ENCODE data around the gene SACS.

The SACS gene

GRCh38 chr13:23433171-23434153 lies at the start of gene SACS:
Gene SACS, minus strand, starts transcription at chr13:23433702. Its CDS starts 22,463 bp downstream, at chr13:23411239.
- peak; percentile 77 for DNase-seq

DNA sequence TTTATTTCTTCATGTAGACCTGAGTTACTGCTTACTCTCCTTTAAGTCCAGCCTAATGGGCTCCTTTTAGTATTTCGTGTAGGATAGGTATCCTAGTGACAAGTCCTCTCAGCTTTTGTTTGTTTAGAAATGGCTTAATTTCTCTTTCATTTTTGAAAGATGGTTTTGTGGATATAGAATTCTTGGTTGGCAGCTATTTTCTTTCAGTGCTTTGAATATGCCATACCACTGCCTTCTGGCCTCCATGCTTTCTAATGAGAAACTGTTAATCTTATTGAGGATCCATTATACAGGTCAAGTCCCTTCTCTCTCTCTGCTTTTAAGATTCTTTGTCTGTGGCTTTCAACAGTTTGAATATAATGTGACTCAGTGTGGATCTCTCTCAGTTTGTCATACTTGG lies 46.8 kb upstream of the SACS start:
- DNase-seq = no peak

GRCh38 chr13:23477101-23477500 lies 43.6 kb upstream of the SACS start:
- no peak for DNase-seq

DNA sequence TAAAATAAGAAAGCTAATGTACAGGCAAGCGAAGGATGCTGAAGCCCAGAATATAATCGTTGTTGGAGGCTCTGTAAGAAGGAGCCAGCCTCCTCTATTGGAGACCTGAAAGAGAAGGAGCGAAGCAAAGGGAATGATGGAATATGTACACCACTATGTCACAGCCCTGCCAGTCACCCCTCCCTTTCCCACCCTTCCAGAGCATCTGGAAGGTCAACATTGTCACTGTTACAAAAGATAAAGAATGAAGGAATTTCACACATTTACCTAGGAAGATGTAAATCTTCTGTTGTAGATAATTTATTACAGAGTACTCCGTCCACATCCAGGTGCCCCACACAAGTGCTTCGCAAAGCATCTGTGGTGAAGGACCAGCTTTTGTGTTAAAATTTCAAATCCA lies 39.7 kb upstream of the SACS start:
- DNase-seq = no peak

GRCh38 chr13:23472189-23472588 lies 38.7 kb upstream of the SACS start:
- no peak for DNase-seq

GRCh38 chr13:23470790-23471614 lies 37.5 kb upstream of the SACS start:
- no peak for DNase-seq

GRCh38 chr13:23469951-23470421 lies 36.5 kb upstream of the SACS start:
- no peak for DNase-seq

DNA sequence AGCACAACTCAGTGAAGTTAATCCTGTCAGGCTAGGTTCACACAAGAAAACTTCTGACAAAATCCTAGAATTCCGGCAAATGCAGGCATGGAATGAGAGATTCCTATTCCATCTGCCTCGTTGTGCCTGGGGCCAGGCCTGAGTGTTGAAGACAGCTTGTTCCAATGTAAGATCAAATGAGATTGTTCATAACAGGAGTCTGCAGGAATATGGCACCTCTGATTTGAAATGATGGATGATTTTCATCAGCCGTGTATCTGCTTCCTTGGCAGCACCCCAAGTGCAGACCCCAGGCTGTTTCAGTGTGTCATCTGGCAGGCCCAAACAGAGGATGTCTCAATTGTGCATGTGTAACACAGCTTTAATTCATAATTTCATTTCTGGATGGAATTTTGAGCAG lies 35.3 kb upstream of the SACS start:
- DNase-seq = no peak

DNA sequence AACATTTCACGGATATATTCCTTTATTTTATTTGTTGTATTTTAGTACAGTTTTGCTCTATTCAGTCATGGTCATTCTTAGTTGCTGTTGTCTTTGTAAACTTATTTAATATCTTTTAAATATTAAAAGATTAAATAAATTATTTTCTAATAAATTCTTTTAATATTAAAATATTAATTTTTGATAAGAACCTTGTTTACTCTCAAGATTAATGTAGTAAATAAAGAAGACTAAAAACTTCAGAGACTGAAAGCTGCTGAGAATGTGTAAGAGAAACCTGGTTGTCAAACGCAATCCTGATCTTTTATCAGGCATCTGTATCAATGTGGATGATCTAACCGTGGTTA lies 34.4 kb upstream of the SACS start:
- DNase-seq = no peak

- no peak for DNase-seq
Measured at GRCh38 chr13:23467048-23467931, 33.8 kb upstream of the SACS start.

GRCh38 chr13:23466144-23467002 lies 32.9 kb upstream of the SACS start:
- peak; percentile 77 for DNase-seq

DNA sequence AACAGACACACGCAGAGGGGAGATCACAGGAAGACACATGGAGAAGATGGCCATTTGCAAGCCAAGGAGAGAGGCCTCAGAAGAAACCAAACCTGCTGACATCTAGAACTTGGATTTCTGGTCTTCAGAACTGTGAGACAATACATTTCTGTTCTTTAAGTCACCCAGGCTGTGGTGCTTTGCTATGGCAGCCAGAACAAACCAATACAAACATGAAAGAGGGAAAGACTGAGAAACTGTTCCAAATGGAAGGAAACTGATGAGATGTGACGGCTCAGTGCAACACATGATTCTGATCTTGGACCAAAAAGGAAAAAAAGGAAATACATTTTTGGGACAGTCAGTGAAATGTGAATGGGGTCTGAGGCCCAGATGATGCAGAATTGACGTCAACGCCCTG lies 30.2 kb upstream of the SACS start:
- DNase-seq = no peak

GRCh38 chr13:23462815-23463559 lies 29.5 kb upstream of the SACS start:
- no peak for DNase-seq

GRCh38 chr13:23461544-23461943 lies 28.0 kb upstream of the SACS start:
- no peak for DNase-seq

- DNase-seq = no peak
Measured at GRCh38 chr13:23460921-23461320, 27.4 kb upstream of the SACS start.

GRCh38 chr13:23460309-23460708 lies 26.8 kb upstream of the SACS start:
- DNase-seq = no peak

DNA sequence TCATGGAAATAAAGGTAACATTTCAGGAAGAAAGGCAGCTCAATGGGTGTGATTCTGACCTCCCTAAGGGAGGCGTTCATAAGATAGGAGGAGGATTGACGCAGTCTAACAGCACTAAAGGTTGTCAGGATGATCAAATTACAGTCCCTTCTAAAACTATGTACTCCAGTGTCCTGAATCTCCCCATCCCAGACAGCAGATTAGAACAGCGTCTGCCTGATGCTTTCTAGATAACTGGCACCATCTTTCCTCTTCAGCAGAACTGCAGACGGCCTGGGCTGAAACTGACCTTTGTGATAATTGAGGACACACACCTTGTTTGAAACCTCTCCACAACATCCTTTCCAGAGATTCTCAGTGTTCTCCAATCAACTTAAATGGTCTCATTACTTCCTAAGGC lies 25.5 kb upstream of the SACS start:
- no peak for DNase-seq

- no peak for DNase-seq
Measured at GRCh38 chr13:23456437-23457210, 23.1 kb upstream of the SACS start.

- no peak for DNase-seq
Measured at GRCh38 chr13:23455401-23456185, 22.1 kb upstream of the SACS start.

Data from NCI-H1092 (cell line).